Smooth muscle cell (in vitro differentiated cells): ENCODE data around the gene CYP1B1. TPM values are rescaled to one million over a fixed set of nuclear protein-coding genes. Genes with fewer than 3 reads are reported as not detected.
A peak's percentile ranks its signal among the peaks of the same experiment; 100 is the strongest.

Source experiments
- DNase-seq: peaks from one replicate; lab custom pipeline; 2025; ENCODE audit not compliant: unreplicated experiment; lab: John Stamatoyannopoulos, UW
- H2AFZ ChIP-seq: fragments of 200-600 bp; sonication (generic); 2 replicates; pipeline ENCODE4 v1.6.0; 2016; ENCODE audit warnings: antibody characterized with exemption, low read depth, mild to moderate bottlenecking
- H3F3A ChIP-seq: fragments of 200-600 bp; sonication (generic); 2 replicates; pipeline ENCODE4 v1.6.0; 2017; ENCODE audit warnings: antibody characterized with exemption, low read depth
- H3K27ac ChIP-seq: fragments of 200-600 bp; sonication (generic); 2 replicates; pipeline ENCODE4 v1.5.1; 2016; ENCODE audit warnings: low read depth, mild to moderate bottlenecking
- H3K27me3 ChIP-seq: fragments of 200-600 bp; sonication (generic); 2 replicates; pipeline ENCODE4 v1.6.1; 2016; ENCODE audit warnings: low read depth, mild to moderate bottlenecking
- H3K36me3 ChIP-seq: fragments of 200-600 bp; sonication (generic); 2 replicates; pipeline ENCODE4 v1.5.1; 2016; ENCODE audit warnings: low read depth
- H3K4me1 ChIP-seq: fragments of 200-600 bp; sonication (generic); 2 replicates; pipeline ENCODE4 v1.5.1; 2016; ENCODE audit warnings: low read depth
- H3K4me2 ChIP-seq: fragments of 200-600 bp; sonication (generic); 2 replicates; pipeline ENCODE4 v1.6.0; 2016; ENCODE audit warnings: mild to moderate bottlenecking
- H3K4me3 ChIP-seq: fragments of 200-600 bp; sonication (generic); 2 replicates; pipeline ENCODE4 v1.5.1; 2016; ENCODE audit warnings: mild to moderate bottlenecking
- H3K79me2 ChIP-seq: fragments of 200-600 bp; sonication (generic); 2 replicates; pipeline ENCODE4 v1.6.0; 2016; ENCODE audit warnings: low read depth, mild to moderate bottlenecking
- H3K9ac ChIP-seq: fragments of 200-600 bp; sonication (generic); 2 replicates; pipeline ENCODE4 v1.6.0; 2016; ENCODE audit warnings: low read depth
- H3K9me3 ChIP-seq: fragments of 200-600 bp; sonication (generic); replicated peaks from 2 replicates; pipeline ENCODE4 v1.5.1; 2016; ENCODE audit warnings: low read depth
- H4K20me1 ChIP-seq: fragments of 200-600 bp; sonication (generic); 2 replicates; pipeline ENCODE4 v1.6.0; 2016; ENCODE audit warnings: low read depth
- WGBS: methylation state at CpG from one replicate; pipeline ENCODE4 v1.1.7; 2016; ENCODE audit warnings: low lambda C conversion rate; 5-methylcytosine and 5-hydroxymethylcytosine counted together
- polyA plus RNA-seq: library from polyadenylated mRNA; unstranded; fragments of >200 nt; fragmentation: Nextera tagmentation; extraction: Ambion mirVana; gene quantifications from 2 replicates; pipeline ENCODE4 v1.2.1, GENCODE V29; 2016
- total RNA-seq: library from RNA; depleted of rRNA; stranded (reverse); fragments of >200 nt; gene quantifications from 2 replicates; pipeline ENCODE4 v1.2.3, GENCODE V29; 2014
- TF ChIP-seq, protein P1 (sequence below): fragments of 200-600 bp; sonication (generic); IDR thresholded peaks from 2 replicates; pipeline ENCODE4 v1.5.1; 2017; ENCODE audit warnings: borderline replicate concordance, mild to moderate bottlenecking, antibody characterized with exemption; ENCODE audit not compliant: insufficient read depth, poor library complexity, severe bottlenecking

Gene CYP1B1
- total and polyA plus RNA-seq, 2 experiments from 2014 or later: 23.2 to 47.7 TPM

DNA sequence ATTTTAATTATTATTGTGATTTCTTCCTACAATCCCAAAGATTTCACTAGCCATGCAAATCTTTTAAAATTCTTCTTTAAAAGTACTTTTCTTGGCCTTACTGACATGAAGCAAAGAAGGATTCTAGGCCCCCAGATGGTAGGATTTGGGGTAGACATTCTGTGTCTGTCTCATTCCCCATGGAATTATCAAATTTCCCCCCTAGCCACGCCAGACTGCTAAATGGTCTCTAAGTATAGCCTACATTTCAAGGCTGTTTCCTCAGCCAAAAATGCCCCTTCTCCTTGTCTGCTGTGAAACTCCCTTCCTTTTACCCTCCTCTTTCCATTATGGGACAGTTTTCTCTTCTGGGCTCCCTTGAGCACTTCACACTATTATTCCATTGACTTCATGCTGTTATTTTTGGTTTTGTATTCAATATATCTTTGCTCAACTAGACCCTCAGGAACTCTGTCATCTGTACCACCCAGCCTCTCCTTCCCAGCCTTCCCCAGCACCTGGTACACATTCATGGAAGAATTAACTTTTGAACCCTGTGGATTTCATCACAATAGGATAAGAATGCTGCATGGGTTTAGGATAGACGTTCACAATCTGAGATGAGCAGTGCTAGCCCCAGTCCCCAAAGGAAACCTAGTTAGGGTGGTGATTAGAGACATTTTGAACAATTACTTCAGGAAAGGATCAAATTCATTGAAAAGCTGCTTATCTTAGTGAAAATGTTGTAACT lies 21.5 kb upstream of the CYP1B1 start:
- no peak overlapping the region for H2AFZ ChIP-seq
- no peaks in the 10 kb centered on the region for H3K36me3 ChIP-seq
- no peak for DNase-seq
- H4K20me1 ChIP-seq: no peaks in the 10 kb centered on the region
- 36% methylated on average over 2 of the region's 2 CpGs for WGBS
- peaks cover 44% of the 10 kb centered on the region for H3K4me1 ChIP-seq
- peak overlapping the region; percentile 65 for H3K4me2 ChIP-seq
- no peaks in the 10 kb centered on the region for H3K27me3 ChIP-seq
- H3K27ac ChIP-seq: peak overlapping the region; percentile 95
- TF ChIP-seq, protein P1, sequence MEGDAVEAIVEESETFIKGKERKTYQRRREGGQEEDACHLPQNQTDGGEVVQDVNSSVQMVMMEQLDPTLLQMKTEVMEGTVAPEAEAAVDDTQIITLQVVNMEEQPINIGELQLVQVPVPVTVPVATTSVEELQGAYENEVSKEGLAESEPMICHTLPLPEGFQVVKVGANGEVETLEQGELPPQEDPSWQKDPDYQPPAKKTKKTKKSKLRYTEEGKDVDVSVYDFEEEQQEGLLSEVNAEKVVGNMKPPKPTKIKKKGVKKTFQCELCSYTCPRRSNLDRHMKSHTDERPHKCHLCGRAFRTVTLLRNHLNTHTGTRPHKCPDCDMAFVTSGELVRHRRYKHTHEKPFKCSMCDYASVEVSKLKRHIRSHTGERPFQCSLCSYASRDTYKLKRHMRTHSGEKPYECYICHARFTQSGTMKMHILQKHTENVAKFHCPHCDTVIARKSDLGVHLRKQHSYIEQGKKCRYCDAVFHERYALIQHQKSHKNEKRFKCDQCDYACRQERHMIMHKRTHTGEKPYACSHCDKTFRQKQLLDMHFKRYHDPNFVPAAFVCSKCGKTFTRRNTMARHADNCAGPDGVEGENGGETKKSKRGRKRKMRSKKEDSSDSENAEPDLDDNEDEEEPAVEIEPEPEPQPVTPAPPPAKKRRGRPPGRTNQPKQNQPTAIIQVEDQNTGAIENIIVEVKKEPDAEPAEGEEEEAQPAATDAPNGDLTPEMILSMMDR: no peak
- no peaks in the 10 kb centered on the region for H3K9me3 ChIP-seq
- no peak overlapping the region for H3K4me3 ChIP-seq
- peaks cover 8% of the 10 kb centered on the region for H3F3A ChIP-seq
- H3K79me2 ChIP-seq: no peaks in the 10 kb centered on the region
- H3K9ac ChIP-seq: peak overlapping the region; percentile 67

DNA sequence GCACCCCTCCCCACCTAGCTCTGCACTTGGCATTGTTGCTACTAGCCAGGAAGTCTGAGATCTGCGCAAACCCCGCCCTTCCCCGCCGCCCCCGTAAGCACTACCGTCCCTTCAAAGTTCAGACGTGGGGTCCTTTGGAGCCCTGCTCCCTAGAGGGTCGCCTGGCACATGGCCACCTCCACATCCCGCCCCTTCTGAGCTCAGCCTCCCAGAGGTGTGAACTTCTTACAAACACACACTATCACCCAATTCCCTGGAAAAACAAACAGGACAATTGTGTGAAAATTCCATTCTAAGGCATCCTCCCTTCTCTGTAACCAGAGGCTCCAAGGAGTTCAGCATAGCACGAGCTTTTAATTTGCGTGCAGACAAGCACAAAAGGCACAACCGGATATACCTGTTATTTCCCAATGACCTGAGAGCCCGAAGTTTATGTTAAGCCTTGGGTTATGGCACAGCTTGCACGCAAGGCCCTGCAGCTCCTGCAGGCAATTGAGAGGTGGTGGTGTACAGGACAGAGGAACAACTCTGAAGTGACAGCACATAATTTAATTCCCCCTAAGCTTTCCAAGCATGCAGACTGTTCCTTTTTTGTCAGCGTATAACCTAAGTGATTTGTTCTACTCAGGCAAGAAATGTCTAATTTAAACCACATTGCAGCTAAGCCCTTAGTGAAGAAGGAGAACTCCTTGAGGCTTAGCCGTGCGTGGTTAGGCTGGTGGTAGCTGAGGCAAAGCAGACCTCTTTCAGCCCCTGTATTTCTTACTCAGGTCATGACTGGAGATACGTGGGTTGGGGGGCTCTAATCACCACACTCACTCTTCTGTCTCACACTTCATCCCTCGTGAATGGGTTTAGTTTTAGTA lies 20.3 kb upstream of the CYP1B1 start:
- Histone ChIP-seq H3K79me2 (no peaks in the 10 kb centered on the region), H3K4me1 (peaks cover 51% of the 10 kb centered on the region), H3K9ac (peak overlapping the region; percentile 67), H4K20me1 (no peaks in the 10 kb centered on the region), H3F3A (peaks cover 13% of the 10 kb centered on the region), H2AFZ (no peak overlapping the region), H3K9me3 (no peaks in the 10 kb centered on the region), H3K4me2 (peak overlapping the region; percentile 33), H3K36me3 (no peaks in the 10 kb centered on the region), H3K4me3 (no peak overlapping the region), H3K27me3 (no peaks in the 10 kb centered on the region), H3K27ac (peak overlapping the region; percentile 95)
- 7% methylated on average over 19 of the region's 19 CpGs for WGBS
- TF ChIP-seq, protein P1: no peak
- no peak for DNase-seq

DNA sequence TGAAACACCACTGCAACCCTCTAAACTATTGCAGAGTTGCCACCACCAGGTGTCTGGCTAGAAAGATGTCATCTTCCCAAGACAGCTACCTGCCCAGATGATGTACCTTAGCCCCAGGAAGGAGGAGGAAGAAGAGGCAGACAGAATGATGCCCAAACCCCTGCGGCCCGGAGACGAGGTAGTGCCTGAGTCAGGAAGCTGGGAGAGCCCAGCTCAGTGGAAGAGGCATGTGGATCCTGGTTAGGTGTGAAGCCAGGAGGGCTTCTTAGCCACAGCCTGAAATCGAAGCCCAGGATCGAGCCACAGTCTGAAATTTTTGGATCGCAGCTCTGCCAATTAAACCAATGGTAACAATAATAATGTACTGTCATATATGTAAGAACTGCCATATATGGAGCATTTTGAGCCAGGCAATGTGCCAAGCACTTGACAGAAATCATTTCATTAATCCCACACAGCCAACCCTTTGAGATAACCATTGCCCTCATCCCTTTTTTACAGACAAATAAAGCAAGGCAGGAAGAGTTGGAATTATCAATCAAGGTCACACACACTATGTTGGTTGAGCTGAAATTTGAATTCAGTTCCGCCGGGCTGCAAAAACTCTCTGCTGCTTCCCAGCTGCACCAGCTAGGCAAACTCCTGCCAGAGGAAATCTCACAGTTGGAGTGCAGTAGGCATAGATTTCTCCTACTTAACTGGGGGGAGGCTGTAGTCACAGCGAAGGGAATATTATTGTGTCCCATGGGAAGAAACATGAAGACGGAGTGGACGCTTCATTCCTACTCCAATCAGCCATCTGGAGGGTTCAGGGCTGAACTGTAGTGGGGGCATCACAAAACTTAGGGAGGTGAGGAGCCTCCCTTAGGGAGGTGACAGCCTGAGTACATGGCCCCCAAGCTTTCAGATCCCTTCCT lies 19.4 kb upstream of the CYP1B1 start:
- Histone ChIP-seq H3K27ac (peak overlapping the region; percentile 95), H2AFZ (no peak overlapping the region), H3K4me2 (peak overlapping the region; percentile 33), H3K27me3 (no peaks in the 10 kb centered on the region), H3K79me2 (no peaks in the 10 kb centered on the region), H3K4me1 (peaks cover 51% of the 10 kb centered on the region), H3K9ac (peak overlapping the region; percentile 67), H3K4me3 (no peak overlapping the region), H4K20me1 (no peaks in the 10 kb centered on the region), H3K36me3 (no peaks in the 10 kb centered on the region), H3K9me3 (no peaks in the 10 kb centered on the region), H3F3A (peaks cover 13% of the 10 kb centered on the region)
- TF ChIP-seq, protein P1: no peak
- WGBS: 84% methylated on average over 11 of the region's 11 CpGs
- no peak for DNase-seq
